ENCODE results near the gene LRRC8B. TPM values are rescaled to one million over a fixed set of nuclear protein-coding genes. Genes with fewer than 3 reads are reported as not detected.

Gene LRRC8B
- total and polyA plus RNA-seq, 9 of the 15 experiments (the other 6 are each of a cell fraction or from before 2014, with no cell fraction given): 4.3 to 43.7 (median 14.4) TPM

GRCh38 chr1:89529196-89529595 lies 4.6 kb downstream of the LRRC8B start (continued):
- TF ChIP-seq ZNF609 (CRISPR knock-in tag; IDR thresholded peaks at IDR 0.05; ENCODE audit: borderline replicate concordance) (no peak), ZNF316 (IDR thresholded peaks at IDR 0.05) (peak; percentile 94), C11orf30 (IDR thresholded peaks at IDR 0.05; ENCODE audit: low read depth) (peak; percentile 89), MAFG (tag; conservative IDR thresholded peaks at IDR 0.05) (peak; percentile 85)

DNA sequence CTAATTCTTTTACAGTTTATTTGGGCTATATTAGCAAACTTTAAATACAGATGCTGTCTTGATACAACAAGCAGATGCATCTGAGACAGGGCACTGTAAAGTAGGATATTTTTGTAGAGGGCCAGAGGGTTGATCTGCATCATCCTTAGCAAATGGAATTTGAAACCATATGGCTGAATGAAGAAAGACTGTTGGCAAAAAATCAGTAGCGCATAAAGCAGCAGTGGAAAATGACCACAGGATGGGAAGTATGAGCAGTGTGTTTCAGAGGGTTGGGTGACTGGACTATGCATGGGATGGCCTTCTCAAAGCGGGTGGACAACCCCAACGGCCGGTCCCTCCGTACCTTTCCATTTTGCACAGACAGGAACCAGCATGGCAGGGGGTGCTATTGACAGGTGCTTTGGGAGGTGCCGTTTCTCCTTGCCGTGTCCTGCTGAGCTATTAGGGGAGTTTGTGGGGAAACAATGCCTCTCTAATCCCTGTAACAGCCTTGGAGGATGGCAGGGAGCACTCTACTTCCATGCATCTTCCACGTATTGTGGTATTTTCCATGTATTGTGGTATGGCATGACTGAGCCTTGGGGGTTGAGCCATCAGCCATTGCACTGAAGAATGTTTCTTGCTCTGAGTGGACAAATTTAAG lies 5.9 kb downstream of the LRRC8B start:
- FAIRE-seq (no peak), DNase-seq (ENCODE audit: extremely low read depth in 1 of 4, low spot score in 3 of 4) (no peak), ATAC-seq (no peak)
- Histone ChIP-seq H3K27ac (ENCODE audit: extremely low read depth, low read depth, low read length) (peak overlapping the region; percentile 26; the same call in 1 of the 3 replicates), H4K20me1 (replicated peaks; ENCODE audit: control insufficient read depth, insufficient read depth, low read length) (peaks cover 5% of the 10 kb centered on the region; the same call in 1 of the 2 replicates), H3K9me3 (replicated peaks; ENCODE audit: control insufficient read depth, insufficient read depth, low read depth, low read length) (peaks cover 9% of the 10 kb centered on the region), H3K27me3 (ENCODE audit: control insufficient read depth in 2 of 2, insufficient read depth in 2 of 2, low read length in 2 of 2) (no peaks in the 10 kb centered on the region), H3K9ac (ENCODE audit: insufficient read depth in 1 of 2, low read depth in 2 of 2, low read length in 2 of 2) (peak overlapping the region in 1 of 2 experiments; percentile 29; a peak in 1 of 4 replicates), H3K9me1 (ENCODE audit: control insufficient read depth, insufficient read depth, low read length) (no peaks in the 10 kb centered on the region), H3K4me2 (ENCODE audit: insufficient read depth, low read length) (0 out of 2 replicates have a peak overlapping the region, but pooled peaks have one; percentile 25), H3K36me3 (ENCODE audit: control insufficient read depth, insufficient read depth, low read length) (peaks cover 76% of the 10 kb centered on the region), H2AFZ (ENCODE audit: low read depth, low read length) (no peak overlapping the region), H3K4me3 (no peak overlapping the region), H3K79me2 (ENCODE audit: control insufficient read depth, insufficient read depth, low read length) (peaks cover 98% of the 10 kb centered on the region), H3K4me1 (replicated peaks in 1 of 2; ENCODE audit: control insufficient read depth in 2 of 2, insufficient read depth in 2 of 2, low read length in 2 of 2) (peaks cover 4 to 64% of the 10 kb centered on the region in 2 experiments)
- intact Hi-C loops (cut with micrococcal nuclease): loop anchor here (10.0 kb wide), 1 partner anchor 174 kb away; no protein-coding TSS in a partner anchor
- no peak for TF ChIP-seq ZNF507 (tag; conservative IDR thresholded peaks at IDR 0.05)
- 0 out of 2 replicates have a peak, but pooled peaks have one; percentile 52 for TF ChIP-seq ZNF263 (CRISPR knock-in tag; IDR thresholded peaks at IDR 0.05; ENCODE audit: borderline replicate concordance)
- no TSS peak for BruUV-seq (replicated peaks)
- in situ Hi-C loops (cut with MboI): no loop called here
- POLR2A ChIA-PET: interaction anchor here (0.6 to 1.9 kb wide), 3 partner anchors 10 to 466 kb away, joined by 4 to 10 read pairs (median 5); no protein-coding TSS in a partner anchor
- WGBS (ENCODE audit: insufficient coverage, low coverage, missing lambda C conversion rate): 78% methylated on average over 8 of the region's 8 CpGs
- CTCF ChIA-PET (ENCODE audit: low intra/inter-chr PET ratio): no interaction called here
